ENCODE results near the gene SLX4. TPM values are rescaled to one million over a fixed set of nuclear protein-coding genes. Genes with fewer than 3 reads are reported as not detected.

SLX4 gene, protein sequence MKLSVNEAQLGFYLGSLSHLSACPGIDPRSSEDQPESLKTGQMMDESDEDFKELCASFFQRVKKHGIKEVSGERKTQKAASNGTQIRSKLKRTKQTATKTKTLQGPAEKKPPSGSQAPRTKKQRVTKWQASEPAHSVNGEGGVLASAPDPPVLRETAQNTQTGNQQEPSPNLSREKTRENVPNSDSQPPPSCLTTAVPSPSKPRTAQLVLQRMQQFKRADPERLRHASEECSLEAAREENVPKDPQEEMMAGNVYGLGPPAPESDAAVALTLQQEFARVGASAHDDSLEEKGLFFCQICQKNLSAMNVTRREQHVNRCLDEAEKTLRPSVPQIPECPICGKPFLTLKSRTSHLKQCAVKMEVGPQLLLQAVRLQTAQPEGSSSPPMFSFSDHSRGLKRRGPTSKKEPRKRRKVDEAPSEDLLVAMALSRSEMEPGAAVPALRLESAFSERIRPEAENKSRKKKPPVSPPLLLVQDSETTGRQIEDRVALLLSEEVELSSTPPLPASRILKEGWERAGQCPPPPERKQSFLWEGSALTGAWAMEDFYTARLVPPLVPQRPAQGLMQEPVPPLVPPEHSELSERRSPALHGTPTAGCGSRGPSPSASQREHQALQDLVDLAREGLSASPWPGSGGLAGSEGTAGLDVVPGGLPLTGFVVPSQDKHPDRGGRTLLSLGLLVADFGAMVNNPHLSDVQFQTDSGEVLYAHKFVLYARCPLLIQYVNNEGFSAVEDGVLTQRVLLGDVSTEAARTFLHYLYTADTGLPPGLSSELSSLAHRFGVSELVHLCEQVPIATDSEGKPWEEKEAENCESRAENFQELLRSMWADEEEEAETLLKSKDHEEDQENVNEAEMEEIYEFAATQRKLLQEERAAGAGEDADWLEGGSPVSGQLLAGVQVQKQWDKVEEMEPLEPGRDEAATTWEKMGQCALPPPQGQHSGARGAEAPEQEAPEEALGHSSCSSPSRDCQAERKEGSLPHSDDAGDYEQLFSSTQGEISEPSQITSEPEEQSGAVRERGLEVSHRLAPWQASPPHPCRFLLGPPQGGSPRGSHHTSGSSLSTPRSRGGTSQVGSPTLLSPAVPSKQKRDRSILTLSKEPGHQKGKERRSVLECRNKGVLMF (N-terminal part only)
- 0.98 and 2.1 TPM in 2 replicates for total RNA-seq

DNA sequence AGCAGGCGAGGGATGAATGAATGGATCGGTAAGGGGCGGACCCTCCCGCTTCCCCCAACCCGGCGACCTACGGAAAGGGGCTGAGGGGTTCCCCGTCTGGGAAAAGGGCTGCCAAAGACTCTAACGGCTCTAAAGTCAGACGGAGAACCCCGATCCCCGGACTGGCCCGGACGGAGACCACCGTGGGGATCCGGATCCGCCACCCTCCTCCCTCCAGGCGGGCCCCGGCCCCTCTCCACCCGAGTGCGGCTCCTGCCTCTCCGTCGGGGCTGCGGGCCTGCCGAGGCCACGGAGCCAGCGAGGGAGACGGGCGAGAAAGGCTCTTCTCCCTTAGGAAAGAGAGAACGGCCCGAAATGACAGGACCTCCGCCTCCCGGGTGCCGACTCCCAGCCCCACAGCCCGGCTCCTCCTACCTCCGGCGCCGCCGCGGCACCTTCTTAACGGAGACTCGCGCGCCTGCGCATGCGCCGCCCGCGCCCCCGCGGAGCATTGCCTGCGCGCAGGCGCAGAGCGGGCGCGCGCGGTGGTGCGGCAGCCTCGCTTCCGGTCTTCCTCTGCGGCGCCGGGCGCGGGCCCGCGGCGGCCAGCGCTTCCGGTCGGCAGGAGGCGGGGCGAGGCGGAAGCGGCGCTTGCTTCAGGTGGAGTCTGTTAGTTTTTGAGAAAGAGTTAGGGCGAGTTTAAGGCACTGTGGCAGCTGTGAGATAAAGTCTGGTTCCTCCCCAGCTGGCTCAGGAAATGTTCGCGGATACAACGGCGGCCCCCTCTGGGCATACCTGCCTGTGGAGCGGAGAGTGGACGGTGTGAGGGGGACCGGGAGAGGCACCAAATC, at the start of gene SLX4:
TSS of gene SLX4 (minus strand) at position 461 of the 830 bp plus-strand sequence. CDS start 2,642 bp downstream, outside the sequence.

DNA sequence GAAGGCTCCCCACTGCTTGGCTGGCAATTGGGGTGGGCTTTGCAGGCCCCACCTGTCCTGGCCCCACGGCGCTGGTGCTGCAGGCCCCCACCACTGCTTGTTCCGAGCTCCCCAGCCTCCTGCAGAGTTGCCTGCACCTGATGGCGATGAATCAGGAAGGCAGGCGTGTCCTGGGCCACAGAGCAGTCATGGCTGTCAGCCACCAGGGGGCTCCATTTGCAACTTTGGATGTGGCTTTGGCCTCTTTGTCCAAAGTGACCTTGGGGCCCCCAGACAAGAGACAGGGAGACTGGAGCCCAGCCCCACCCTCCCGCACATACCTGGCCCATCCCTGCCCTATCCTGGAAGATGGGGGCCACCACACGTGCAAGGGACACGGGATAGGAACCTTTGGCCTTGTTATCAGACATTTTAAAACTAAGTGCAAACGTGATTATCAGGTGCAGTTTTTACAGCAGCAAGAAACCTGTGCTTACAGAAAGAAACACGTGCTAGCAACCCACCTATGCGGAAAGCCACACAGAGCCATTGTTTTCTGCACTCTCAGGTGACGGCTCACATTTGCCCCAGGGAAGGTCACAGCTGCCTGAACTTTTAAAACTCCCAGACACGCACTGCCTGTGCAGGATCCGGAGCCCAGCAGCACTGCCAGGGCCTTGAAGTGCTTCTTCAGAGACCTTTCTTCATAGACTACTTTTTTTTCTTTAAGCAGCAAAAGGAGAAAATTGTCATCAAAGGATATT, 43.0 kb upstream of the SLX4 start, which contains the start of gene DNASE1:
TSS of gene DNASE1 (plus strand) at position 443 of the 743 bp plus-strand sequence. CDS start 683 bp downstream, outside the sequence.

DNA sequence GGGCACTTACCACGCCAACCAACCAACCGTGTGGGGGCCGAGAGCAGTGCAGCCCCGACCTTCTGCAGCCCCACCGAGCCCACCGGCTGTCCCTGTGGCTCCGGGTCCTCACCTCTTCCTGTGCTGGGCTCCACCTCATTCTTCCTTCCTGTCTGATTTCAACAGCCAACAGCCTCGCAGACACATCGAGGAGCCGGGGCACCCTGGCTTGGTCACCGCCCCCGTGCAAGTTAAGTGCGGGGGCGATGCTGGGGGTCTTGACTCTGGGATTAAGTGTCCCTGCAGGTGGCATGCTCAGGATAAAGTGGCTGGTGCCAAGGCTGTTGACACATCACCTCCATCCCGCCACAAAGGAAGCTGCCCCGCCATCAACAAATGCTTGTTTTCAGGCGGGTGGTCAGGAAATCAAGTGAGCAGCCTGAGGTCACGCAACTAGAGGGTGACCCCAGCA, 34.1 kb downstream of the SLX4 start, which contains the start of gene NLRC3:
TSS of gene NLRC3 (minus strand) at position 102 of the 451 bp plus-strand sequence. CDS start 12,367 bp downstream, outside the sequence.

Other genes with a start within 250 kb of the SLX4 start
- gene ZSCAN32, start 210.6 kb downstream of the SLX4 start, total RNA-seq = 10.1 and 12.2 TPM in 2 replicates
- 5.1 and 6.2 TPM in 2 replicates for gene ZNF174, start 210.4 kb downstream of the SLX4 start, total RNA-seq
- 2.8 and 2.9 TPM in 2 replicates for gene ZNF597, start 168.1 kb downstream of the SLX4 start, total RNA-seq
- gene NAA60, start 167.9 kb downstream of the SLX4 start, total RNA-seq = 13.1 and 13.7 TPM in 2 replicates
- gene C16orf90, start 116.1 kb downstream of the SLX4 start, total RNA-seq = not detected in 2 replicates
- gene CLUAP1, start 110.6 kb downstream of the SLX4 start, total RNA-seq = 8.1 and 12.8 TPM in 2 replicates
- gene NLRC3, start 34.2 kb downstream of the SLX4 start, total RNA-seq = 4.0 and 13.4 TPM in 2 replicates
- 6.0 and 14.2 TPM in 2 replicates for gene DNASE1, start 43.1 kb upstream of the SLX4 start, total RNA-seq
- gene TRAP1, start 105.9 kb upstream of the SLX4 start, total RNA-seq = 35.1 and 66.7 TPM in 2 replicates

All from dermis lymphatic vessel endothelial cell (primary cell).